BE2C (cell line): ENCODE results near the gene SMPDL3B.

Experiments
- DNase-seq: peaks from one replicate; pipeline ENCODE4 v3.0.0-alpha.2; 2020
- H3K27me3 ChIP-seq: fragments of 250-450 bp; sonication (Bioruptor Pico); 2 replicates; pipeline ENCODE4 v1.5.1; 2020; ENCODE audit warnings: mild to moderate bottlenecking
- H3K36me3 ChIP-seq: fragments of 250-450 bp; sonication (Bioruptor Pico); 2 replicates; pipeline ENCODE4 v1.5.1; 2020; ENCODE audit warnings: mild to moderate bottlenecking
- H3K4me1 ChIP-seq: fragments of 250-450 bp; sonication (Bioruptor Pico); 2 replicates; pipeline ENCODE4 v1.5.1; 2020
- H3K4me3 ChIP-seq: 2 replicates; pipeline ENCODE4 v1.5.1; 2011; ENCODE audit warnings: low read depth, low read length
- H3K9me3 ChIP-seq: fragments of 250-450 bp; sonication (Bioruptor Pico); 2 replicates; pipeline ENCODE4 v1.5.1; 2020
- CTCF ChIP-seq: IDR thresholded peaks from 2 replicates; pipeline ENCODE4 v1.5.1; 2012; ENCODE audit warnings: mild to moderate bottlenecking, low read depth, low read length

The SMPDL3B gene

DNA sequence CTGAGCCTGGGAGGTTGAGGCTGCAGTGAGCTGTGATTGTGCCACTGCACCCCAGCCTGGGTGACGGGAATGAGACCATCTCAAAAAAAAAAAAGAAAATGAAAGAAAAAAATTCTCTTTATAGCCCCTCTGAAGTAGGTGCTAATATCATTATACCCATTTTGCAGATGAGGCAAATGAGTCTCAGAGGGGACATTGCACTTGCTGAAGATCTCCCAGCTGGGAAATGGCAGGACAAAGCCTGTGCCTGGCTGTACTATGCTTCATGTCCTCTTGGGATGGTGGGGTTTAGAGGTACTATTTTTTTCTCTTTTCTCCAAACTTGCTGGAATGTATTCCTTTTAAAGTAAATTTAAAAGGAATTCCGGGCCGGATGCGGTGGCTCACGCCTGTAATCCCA, 1.6 kb downstream of the SMPDL3B start:
- Histone ChIP-seq H3K36me3 (no peaks in the 10 kb centered on the region), H3K4me3 (no peak overlapping the region), H3K4me1 (no peaks in the 10 kb centered on the region), H3K9me3 (no peaks in the 10 kb centered on the region), H3K27me3 (no peaks in the 10 kb centered on the region)
- no peak for DNase-seq
- TF ChIP-seq CTCF, result no peak

DNA sequence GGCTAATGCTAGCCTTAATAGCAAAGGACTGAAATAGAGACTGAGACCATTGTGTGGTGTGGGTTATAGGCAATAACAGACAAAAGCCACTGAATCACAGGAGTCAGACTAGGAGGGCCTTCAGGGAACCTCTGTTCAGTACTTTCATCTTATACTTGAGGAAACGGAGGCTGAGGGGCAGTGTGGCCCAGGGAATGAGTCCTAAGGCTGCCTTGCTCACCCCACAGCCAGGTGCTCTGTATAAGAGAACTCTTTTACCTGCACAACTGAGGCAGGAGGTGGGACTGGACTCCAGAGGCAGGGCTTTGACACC, 2.7 kb downstream of the SMPDL3B start:
- H3K36me3 ChIP-seq, result no peaks in the 10 kb centered on the region
- TF ChIP-seq CTCF, result no peak
- H3K4me1 ChIP-seq, result no peaks in the 10 kb centered on the region
- no peaks in the 10 kb centered on the region for H3K9me3 ChIP-seq
- no peak for DNase-seq
- no peaks in the 10 kb centered on the region for H3K27me3 ChIP-seq
- no peak overlapping the region for H3K4me3 ChIP-seq

- no peak for DNase-seq
- no peaks in the 10 kb centered on the region for H3K9me3 ChIP-seq
- H3K4me1 ChIP-seq, result no peaks in the 10 kb centered on the region
- no peaks in the 10 kb centered on the region for H3K27me3 ChIP-seq
- H3K36me3 ChIP-seq, result no peaks in the 10 kb centered on the region
- no peak overlapping the region for H3K4me3 ChIP-seq
- TF ChIP-seq CTCF, result no peak
Measured at GRCh38 chr1:27938488-27938887, 3.7 kb downstream of the SMPDL3B start.

DNA sequence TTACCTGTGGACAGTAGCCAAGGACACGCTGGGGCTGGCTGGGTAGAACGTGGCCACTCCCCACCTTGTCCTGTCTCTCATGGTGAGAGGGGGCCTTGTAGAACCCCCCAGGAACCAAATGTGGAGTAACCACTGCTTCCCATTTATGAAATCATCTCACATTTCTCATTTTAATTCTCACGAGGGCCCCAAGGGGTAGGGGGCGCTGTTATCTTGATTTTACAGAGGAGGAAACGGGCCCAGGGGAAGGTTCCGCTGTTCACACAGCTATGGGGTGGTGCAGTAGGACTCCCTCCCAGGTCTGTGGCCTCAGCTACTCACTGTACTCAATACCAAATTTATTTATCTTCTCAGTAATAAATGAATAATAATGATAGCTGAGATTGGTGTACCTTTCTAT, 5.5 kb downstream of the SMPDL3B start:
- Histone ChIP-seq H3K9me3 (no peaks in the 10 kb centered on the region), H3K4me1 (no peaks in the 10 kb centered on the region), H3K27me3 (no peaks in the 10 kb centered on the region), H3K4me3 (no peak overlapping the region), H3K36me3 (no peaks in the 10 kb centered on the region)
- DNase-seq, result peak; percentile 21
- peak; percentile 20; the same call in 1 of the 2 replicates for TF ChIP-seq CTCF

GRCh38 chr1:27940870-27941560, 6.2 kb downstream of the SMPDL3B start:
- no peaks in the 10 kb centered on the region for H3K4me1 ChIP-seq
- no peak for TF ChIP-seq CTCF
- no peaks in the 10 kb centered on the region for H3K27me3 ChIP-seq

DNA sequence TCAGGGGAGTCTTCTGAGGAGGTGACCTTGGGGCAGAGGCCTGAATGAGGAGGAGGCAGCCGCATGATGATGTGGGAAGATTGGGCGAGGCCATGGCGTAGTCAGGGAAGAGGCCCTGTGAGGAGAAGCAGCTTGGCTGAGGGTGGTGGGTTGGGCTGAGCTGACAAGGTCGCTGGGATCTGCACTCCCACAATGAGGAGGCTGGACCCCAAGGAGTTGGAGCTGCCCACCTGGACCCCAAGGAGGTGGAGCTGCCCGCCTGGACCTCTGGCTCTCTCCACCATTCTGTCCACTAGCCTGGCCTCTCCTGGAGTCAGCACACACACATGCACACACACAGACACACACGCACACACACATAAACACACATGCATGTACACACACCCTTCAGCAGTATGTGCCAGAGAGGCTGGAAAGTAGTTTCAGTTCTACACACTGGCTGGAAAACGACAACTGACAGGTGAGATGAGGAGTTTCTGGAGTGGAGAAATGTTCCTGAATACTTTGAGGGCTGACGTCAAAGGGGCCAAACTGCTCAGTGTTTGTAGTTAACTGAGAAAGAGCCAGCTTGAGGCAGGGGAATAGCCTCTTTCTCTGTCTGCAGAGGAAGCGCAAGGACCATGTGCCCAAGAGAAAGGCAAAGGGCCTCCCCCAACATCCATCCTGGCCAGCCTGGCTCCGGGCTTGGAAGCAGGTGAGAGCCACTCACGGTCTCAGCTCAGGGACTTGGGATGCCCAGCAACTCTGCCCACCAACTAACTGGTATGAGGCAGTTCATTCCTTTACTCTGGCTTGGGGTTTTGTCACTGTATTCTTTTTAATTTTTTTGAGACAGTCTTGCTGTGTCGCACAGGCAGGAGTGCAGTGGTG, 7.1 kb downstream of the SMPDL3B start:
- Histone ChIP-seq H3K4me1 (no peaks in the 10 kb centered on the region), H3K4me3 (no peak overlapping the region), H3K27me3 (no peaks in the 10 kb centered on the region), H3K36me3 (no peaks in the 10 kb centered on the region), H3K9me3 (no peaks in the 10 kb centered on the region)
- no peak for DNase-seq
- TF ChIP-seq CTCF, result no peak

More at GRCh38 chr1:27940870-27941560, 6.2 kb downstream of the SMPDL3B start:
- H3K9me3 ChIP-seq, result no peaks in the 10 kb centered on the region
- DNase-seq, result no peak
- no peak overlapping the region for H3K4me3 ChIP-seq
- H3K36me3 ChIP-seq, result no peaks in the 10 kb centered on the region
